Stimulated activated CD8-positive, alpha-beta memory T cell treated with anti-CD3 and anti-CD28 coated beads, Interleukin-12 subunit alpha, Interleukin-12 subunit beta, amount 100 ng/mL, for 24 hours (primary cell): Measurements from ENCODE around the gene ABCA4.

Source experiments
- DNase-seq: peaks from one replicate; pipeline ENCODE4 v3.0.0-alpha.2; 2020; ENCODE audit errors: extremely low read depth

Gene ABCA4

DNA sequence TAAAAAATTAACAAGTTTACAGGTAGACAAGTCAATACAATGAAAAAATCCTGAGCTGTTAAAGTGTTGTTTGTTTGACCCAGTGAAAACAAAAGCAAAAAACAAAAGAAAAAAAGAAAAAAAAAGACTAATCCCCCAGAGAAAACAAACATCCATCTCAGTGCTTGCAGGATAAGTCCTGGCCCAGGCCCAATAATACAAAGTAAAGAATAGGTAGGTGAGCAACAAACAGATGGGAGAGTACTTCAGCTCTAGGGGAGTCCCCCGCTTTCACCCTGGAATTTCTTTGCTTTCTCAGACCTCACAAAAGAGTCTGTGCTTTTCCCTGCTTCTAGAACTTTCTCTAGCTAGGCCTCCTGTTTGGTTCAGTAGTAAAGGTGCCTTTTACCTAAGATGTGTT lies 70.3 kb downstream of the ABCA4 start:
- no peak for DNase-seq

- no peak for DNase-seq
Measured at GRCh38 chr1:94050254-94050653, 70.7 kb downstream of the ABCA4 start.

- DNase-seq: no peak
Measured at GRCh38 chr1:94049791-94050190, 71.2 kb downstream of the ABCA4 start.

DNA sequence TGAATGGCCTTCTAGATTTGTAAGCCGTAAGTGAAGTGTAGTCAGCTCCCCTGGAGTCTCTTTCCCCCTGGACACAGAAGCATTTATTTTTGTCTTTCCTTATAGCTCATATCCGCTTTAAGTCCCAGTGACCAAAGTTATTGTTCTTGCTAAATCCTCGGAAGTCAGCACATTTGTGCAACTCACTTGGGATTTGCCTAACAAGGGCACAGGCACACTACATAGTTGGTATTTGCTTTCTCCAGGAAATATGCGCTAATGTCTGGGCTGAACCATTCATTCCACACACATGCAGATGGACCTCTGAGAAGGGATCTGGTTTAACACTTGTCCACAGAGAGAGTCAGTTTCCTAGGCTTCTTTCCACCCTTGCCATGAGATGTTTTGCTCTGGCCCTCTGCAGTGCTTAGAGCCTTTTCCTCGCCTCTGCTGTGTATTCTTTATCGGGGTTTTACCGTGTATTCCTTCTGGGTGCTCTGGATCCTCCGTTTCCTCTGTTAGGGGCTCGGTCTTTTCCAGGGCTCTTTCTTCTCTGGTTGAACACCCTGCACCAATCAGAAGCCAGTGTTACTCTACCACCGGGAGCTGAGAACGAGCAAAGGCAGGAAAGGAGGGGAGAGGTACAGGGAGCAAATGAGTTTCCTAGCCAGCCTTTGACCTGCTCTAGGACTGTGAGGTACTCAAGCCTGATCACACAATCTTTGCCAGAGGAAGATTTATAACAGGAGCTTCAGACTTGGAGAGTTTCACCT lies 72.4 kb downstream of the ABCA4 start:
- no peak for DNase-seq

- no peak for DNase-seq
Measured at GRCh38 chr1:94047949-94048348, 73.0 kb downstream of the ABCA4 start.

DNA sequence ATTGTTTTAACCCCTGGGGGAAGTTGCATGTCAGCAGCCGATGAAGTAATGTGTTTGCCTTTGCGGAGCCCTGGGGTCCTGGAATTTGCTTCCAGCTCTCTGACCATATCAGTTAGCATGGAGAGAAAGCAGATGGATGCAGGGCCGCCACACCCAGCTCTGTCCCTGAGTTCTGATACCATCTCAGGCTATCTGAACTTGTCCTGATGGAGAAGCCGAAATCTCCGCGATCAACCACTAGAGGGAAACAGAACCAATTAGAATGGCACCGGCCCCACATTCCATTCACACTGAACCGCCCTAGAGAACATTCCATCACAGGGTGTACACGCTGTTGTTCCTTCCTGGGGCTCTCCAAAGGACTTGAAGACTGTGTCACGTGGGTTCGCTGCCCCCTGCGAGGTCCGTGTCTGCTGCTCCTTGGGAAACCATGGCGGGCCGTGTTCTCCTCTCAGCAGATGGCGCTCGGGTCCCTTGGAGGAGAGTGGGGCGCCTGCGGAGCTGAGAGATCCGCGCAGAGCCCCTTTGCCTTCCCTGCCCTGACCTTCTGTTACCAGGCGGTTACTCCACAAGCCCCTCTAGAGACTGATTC lies 75.4 kb downstream of the ABCA4 start:
- DNase-seq: no peak

GRCh38 chr1:94044891-94045290 lies 76.1 kb downstream of the ABCA4 start:
- DNase-seq: no peak

DNA sequence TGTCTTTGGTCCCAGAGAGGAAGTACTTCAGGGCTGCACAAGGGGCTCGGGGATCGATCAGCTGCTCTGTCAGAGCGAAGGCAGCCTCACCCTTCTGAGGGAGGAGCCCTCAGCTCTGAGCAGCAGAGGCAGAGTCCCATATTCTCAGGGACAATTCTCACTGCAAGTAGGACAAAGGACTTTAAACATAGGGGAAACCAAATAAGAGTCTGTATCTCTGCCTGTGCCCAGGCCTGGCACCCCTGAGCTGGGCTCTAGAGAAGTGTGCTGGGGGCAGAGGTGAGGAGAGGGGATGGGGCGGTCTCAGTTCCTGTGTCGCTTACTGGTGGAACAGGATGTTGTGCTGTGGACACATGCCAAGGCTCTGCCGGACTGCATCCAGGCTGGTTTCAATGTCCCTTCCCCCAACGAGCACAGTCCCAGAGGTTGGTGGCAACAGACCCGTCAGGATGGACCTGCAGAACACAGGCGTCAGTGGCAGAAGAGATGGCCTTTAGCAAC lies 76.6 kb downstream of the ABCA4 start:
- DNase-seq: no peak

- DNase-seq: no peak
Measured at GRCh38 chr1:94043738-94044289, 77.1 kb downstream of the ABCA4 start.

- DNase-seq: no peak
Measured at GRCh38 chr1:94042388-94042787, 78.6 kb downstream of the ABCA4 start.

DNA sequence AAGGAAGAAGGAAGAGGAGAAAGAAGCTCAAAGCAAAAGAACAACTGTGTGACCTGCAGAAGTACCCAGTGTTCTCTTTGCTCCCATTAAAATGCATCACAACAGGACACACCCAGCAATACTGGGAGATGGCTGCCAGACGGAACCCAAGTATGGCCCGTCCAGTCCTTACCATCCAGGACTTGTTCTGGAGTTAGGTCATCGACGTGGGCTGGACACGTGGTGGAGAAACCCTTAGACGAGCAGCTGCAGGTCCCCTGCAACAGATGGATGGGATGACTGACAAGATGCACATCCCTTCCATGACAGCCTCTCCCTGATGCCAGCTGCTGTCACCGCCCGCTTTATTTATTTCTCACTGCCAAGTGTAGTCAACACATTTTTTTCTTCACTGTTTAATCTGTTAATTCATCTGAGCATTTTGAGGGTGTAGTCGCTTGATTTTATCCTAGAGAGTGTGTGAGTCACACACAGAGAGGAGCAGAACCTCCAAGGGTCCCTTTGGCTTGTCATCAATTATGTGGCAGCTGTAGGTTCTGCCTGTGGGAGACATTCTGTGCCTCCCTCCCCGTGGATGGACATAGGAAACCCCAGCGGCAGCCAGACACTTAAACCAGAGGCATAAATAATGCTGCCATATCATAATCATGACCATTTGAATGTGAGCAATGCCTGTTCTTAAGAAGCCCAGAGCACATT lies 80.9 kb downstream of the ABCA4 start:
- no peak for DNase-seq

GRCh38 chr1:94039514-94039870 lies 81.5 kb downstream of the ABCA4 start:
- no peak for DNase-seq

DNA sequence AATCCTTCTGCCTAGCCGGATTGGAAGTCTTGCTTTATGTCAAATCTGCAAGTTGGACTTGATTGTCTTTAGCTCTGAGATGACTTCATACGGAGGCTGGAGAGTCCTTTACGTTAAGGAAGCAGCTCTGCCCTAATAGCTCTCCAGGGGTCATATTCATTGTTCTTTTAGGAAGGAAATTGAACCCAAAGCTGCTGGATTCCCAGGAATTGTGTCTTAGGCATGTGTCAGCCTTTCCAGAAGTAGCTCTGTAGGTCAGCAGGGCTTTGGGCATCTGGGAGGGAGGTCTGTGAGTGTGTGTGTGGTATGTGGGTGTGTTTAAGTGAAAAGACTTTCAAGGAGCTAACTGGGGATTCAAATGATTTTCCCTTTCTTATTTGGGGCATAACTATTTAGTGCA lies 82.4 kb downstream of the ABCA4 start:
- DNase-seq: no peak

GRCh38 chr1:94037392-94038229 lies 83.3 kb downstream of the ABCA4 start:
- no peak for DNase-seq

DNA sequence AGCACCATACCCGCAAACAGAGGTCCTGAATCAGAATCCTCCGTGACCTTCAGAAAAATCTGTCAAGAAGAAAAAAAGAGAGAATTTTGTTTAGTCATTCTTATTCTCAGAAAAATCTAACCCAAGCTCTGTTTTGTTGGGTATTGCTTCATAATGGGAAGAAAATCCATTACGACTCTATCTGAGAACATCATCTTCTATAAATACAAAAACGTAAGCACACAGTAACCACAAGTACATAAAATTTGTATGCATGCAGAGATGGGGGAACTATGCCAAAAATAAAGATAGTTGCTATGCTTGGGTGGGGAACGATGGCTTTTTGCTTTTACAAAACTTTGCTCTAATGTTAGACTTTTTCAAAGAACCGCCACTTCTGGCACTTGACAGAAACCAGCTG lies 84.2 kb downstream of the ABCA4 start:
- DNase-seq: no peak

DNA sequence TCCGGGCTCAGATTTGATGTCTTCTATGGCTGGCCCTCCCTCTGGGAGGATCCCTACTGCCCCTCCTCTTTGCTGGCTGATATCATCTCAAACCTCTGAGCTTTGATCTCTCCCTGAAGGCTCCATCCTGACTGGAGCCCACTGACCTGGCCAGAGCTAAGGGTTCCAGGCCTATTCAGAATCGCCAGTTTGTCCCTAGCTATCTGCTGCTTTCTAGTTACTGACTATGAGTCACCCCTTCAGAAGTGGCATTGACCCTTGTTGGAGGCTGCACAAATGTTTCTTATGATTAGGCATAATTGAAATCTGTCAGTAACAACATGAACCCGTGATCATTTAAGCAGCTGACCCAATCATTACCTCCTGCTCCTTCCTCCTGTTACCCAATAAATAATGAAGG lies 87.1 kb downstream of the ABCA4 start:
- no peak for DNase-seq

DNA sequence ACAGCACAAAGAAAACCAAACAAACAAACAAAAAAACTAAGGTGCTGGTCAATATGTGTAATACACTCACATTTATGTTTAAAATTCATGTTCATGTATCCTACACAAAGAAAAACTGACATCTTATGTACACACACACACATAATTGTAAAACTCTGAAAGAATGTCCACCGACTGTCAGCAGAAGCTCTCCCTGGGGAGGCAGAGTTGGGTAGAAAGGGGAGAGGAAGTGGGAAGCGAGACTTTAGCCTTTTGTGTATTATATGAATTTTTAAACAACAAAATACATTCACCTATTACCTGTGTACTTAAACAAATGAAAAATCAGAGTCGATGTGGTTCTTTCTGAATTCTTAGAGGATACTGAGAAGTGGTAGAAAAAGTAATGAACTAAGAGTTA lies 88.3 kb downstream of the ABCA4 start:
- no peak for DNase-seq

- DNase-seq: no peak
Measured at GRCh38 chr1:94031591-94031990, 89.4 kb downstream of the ABCA4 start.

GRCh38 chr1:94031154-94031553 lies 89.8 kb downstream of the ABCA4 start:
- DNase-seq: no peak

- DNase-seq: no peak
Measured at GRCh38 chr1:94029130-94029993, 91.6 kb downstream of the ABCA4 start.
